H1 (cell line): Measurements from ENCODE around the gene RNF145. TPM values are rescaled to one million over a fixed set of nuclear protein-coding genes. Genes with fewer than 3 reads are reported as not detected.

Source experiments
- CTCF ChIA-PET: fragments of 300-600 bp; sonication (Branson Sonifier 250); formaldehyde crosslinking; loops from one replicate; lab custom pipeline; 2021; ENCODE audit not compliant: partially characterized antibody; lab: Charles Lee
- POLR2A ChIA-PET: fragments of 300-600 bp; sonication (Branson Sonifier 250); formaldehyde crosslinking; loops from one replicate; lab custom pipeline; 2021; ENCODE audit warnings: inconsistent platforms; ENCODE audit not compliant: partially characterized antibody; lab: Charles Lee
- DNase-seq, 2 experiments: peaks; one replicate each; pipeline versions ENCODE4 v3.0.0 to v3.0.0-alpha.2; 2010 to 2022; ENCODE audit warnings: low spot score in 2 of 2, low read depth in 1 of 2, mixed read lengths in 1 of 2
- FAIRE-seq: peaks from 2 replicates; lab custom pipeline; 2011; peaks lifted over from hg19 to GRCh38; lab: Jason Lieb, UNC
- H2AFZ ChIP-seq: 2 replicates; pipeline ENCODE4 v1.8.1; 2012; ENCODE audit warnings: low read length, inconsistent platforms
- H2AK5ac ChIP-seq: 2 replicates; pipeline ENCODE4 v1.6.1; 2013; ENCODE audit warnings: low read depth, low read length
- H2BK120ac ChIP-seq: replicated peaks from 2 replicates; pipeline ENCODE3; 2013; ENCODE audit warnings: low read depth, low read length, inconsistent platforms
- H2BK12ac ChIP-seq: 2 replicates; pipeline ENCODE4 v1.6.1; 2013; ENCODE audit warnings: low read depth, low read length
- H2BK15ac ChIP-seq: 2 replicates; pipeline ENCODE4 v1.6.1; 2013; ENCODE audit warnings: low read length
- H2BK20ac ChIP-seq: 2 replicates; pipeline ENCODE4 v1.6.1; 2013; ENCODE audit warnings: low read length
- H2BK5ac ChIP-seq: 2 replicates; pipeline ENCODE4 v1.6.1; 2013; ENCODE audit warnings: low read depth, low read length
- H3K14ac ChIP-seq: 2 replicates; pipeline ENCODE4 v1.6.1; 2013; ENCODE audit warnings: inconsistent platforms; ENCODE audit not compliant: insufficient read length
- H3K18ac ChIP-seq: 2 replicates; pipeline ENCODE4 v1.6.1; 2013; ENCODE audit warnings: low read length; ENCODE audit errors: extremely low read depth
- H3K23ac ChIP-seq: 2 replicates; pipeline ENCODE4 v1.6.1; 2013; ENCODE audit warnings: inconsistent platforms; ENCODE audit not compliant: insufficient read length
- H3K23me2 ChIP-seq: 2 replicates; pipeline ENCODE4 v1.6.1; 2013; ENCODE audit warnings: low read depth, low read length
- H3K27ac ChIP-seq: 2 replicates; pipeline ENCODE4 v1.6.1; 2011; ENCODE audit warnings: low read depth, low read length, inconsistent platforms
- H3K27me3 ChIP-seq, 4 experiments: replicated peaks in 1 of 4; 1 replicate in 1 of 4; 2 replicates in 3 of 4; pipeline versions ENCODE4 v1.6.1 to v1.8.1; 2011 to 2013; ENCODE audit warnings: low read length in 3 of 4, mild to moderate bottlenecking in 3 of 4, inconsistent platforms in 2 of 4, mixed read lengths in 2 of 4, moderate library complexity in 1 of 4; ENCODE audit not compliant: control insufficient read depth in 3 of 4, insufficient read depth in 3 of 4; ENCODE audit errors: extremely low read depth in 1 of 4
- H3K36me3 ChIP-seq, 4 experiments: 2 replicates each; pipeline versions ENCODE4 v1.6.1 to v1.8.1; 2011 to 2013; ENCODE audit warnings: mild to moderate bottlenecking in 4 of 4, low read length in 3 of 4, moderate library complexity in 2 of 4, control low read depth in 1 of 4, inconsistent platforms in 1 of 4; ENCODE audit not compliant: insufficient read depth in 4 of 4, control insufficient read depth in 2 of 4
- H3K4ac ChIP-seq: replicated peaks from 2 replicates; pipeline ENCODE3; 2013; ENCODE audit warnings: low read length, low read depth, mixed read lengths, inconsistent platforms; ENCODE audit not compliant: insufficient read length
- H3K4me1 ChIP-seq, 4 experiments: replicated peaks in 1 of 4; 1 replicate in 1 of 4; 2 replicates in 3 of 4; pipeline versions ENCODE4 v1.6.1 to v1.8.1; 2011 to 2013; ENCODE audit warnings: low read length in 3 of 4, inconsistent platforms in 2 of 4, mixed read lengths in 1 of 4; ENCODE audit not compliant: insufficient read depth in 4 of 4, control insufficient read depth in 3 of 4
- H3K4me2 ChIP-seq, 2 experiments: 2 replicates each; pipeline versions ENCODE4 v1.6.1 to v1.8.1; 2011 to 2013; ENCODE audit warnings: low read depth in 2 of 2, low read length in 2 of 2, control low read depth in 1 of 2, inconsistent platforms in 1 of 2, mild to moderate bottlenecking in 1 of 2; ENCODE audit not compliant: insufficient read depth in 1 of 2
- H3K4me3 ChIP-seq, 4 experiments: fragments of 200-600, 300-600 bp in 1 of 4; sonication (generic), shearing (Covaris generic), sonication (Bioruptor Twin) in 1 of 4; 2 replicates each; pipeline versions ENCODE4 v1.5.1 to v1.8.1; 2011 to 2016; ENCODE audit warnings: low read length in 4 of 4, low read depth in 3 of 4, control low read depth in 2 of 4, inconsistent platforms in 2 of 4, mild to moderate bottlenecking in 2 of 4, mixed read lengths in 1 of 4, moderate library complexity in 1 of 4; ENCODE audit not compliant: insufficient read depth in 2 of 4; ENCODE audit errors: extremely low read depth in 1 of 4
- H3K56ac ChIP-seq: replicated peaks from 2 replicates; pipeline ENCODE3; 2013; ENCODE audit warnings: low read depth, mild to moderate bottlenecking, mixed read lengths, low read length, inconsistent platforms; ENCODE audit not compliant: insufficient read length
- H3K79me1 ChIP-seq: 2 replicates; pipeline ENCODE4 v1.6.1; 2013; ENCODE audit warnings: low read depth, low read length, control low read depth
- H3K79me2 ChIP-seq, 2 experiments: 2 replicates each; pipeline versions ENCODE4 v1.6.1 to v1.8.1; 2012 to 2013; ENCODE audit warnings: low read length in 2 of 2, mild to moderate bottlenecking in 2 of 2, inconsistent platforms in 1 of 2; ENCODE audit not compliant: insufficient read depth in 2 of 2, control insufficient read depth in 1 of 2
- H3K9ac ChIP-seq, 4 experiments: replicated peaks in 1 of 4; 1 replicate in 1 of 4; 2 replicates in 3 of 4; pipeline versions ENCODE4 v1.6.1 to v1.8.1; 2011 to 2013; ENCODE audit warnings: low read depth in 3 of 4, low read length in 3 of 4, control low read depth in 2 of 4, mild to moderate bottlenecking in 2 of 4, moderate library complexity in 2 of 4, inconsistent platforms in 1 of 4; ENCODE audit errors: extremely low read depth in 1 of 4
- H3K9me3 ChIP-seq, 2 experiments: 2 replicates each; pipeline versions ENCODE4 v1.6.1 to v1.8.1; 2012 to 2013; ENCODE audit warnings: mild to moderate bottlenecking in 2 of 2, moderate library complexity in 2 of 2, control low read depth in 1 of 2, inconsistent platforms in 1 of 2, low read depth in 1 of 2, low read length in 1 of 2, mixed read lengths in 1 of 2; ENCODE audit not compliant: insufficient read depth in 2 of 2
- H4K20me1 ChIP-seq, 2 experiments: replicated peaks in 1 of 2; 2 replicates each; pipeline versions ENCODE3 to v1.8.1; 2011 to 2013; ENCODE audit warnings: inconsistent platforms in 2 of 2, low read length in 2 of 2, mild to moderate bottlenecking in 1 of 2; ENCODE audit not compliant: insufficient read depth in 2 of 2, control insufficient read depth in 1 of 2
- H4K5ac ChIP-seq: 2 replicates; pipeline ENCODE4 v1.6.1; 2013; ENCODE audit warnings: low read length, low read depth, mixed read lengths, inconsistent platforms; ENCODE audit not compliant: insufficient read length
- H4K8ac ChIP-seq: 2 replicates; pipeline ENCODE4 v1.8.0; 2013; ENCODE audit warnings: mild to moderate bottlenecking, moderate library complexity, low read length, inconsistent platforms; ENCODE audit not compliant: insufficient read depth; ENCODE audit errors: extremely low read depth
- H4K91ac ChIP-seq: replicated peaks from 2 replicates; pipeline ENCODE3; 2013; ENCODE audit warnings: low read length, mixed read lengths, inconsistent platforms; ENCODE audit not compliant: insufficient read length
- CBX8 ChIP-seq: fragments of 300-800, 300-1000 bp; sonication (generic); IDR thresholded peaks from 2 replicates; pipeline ENCODE4 v1.7.1; 2016; ENCODE audit warnings: low read depth, low read length, borderline replicate concordance
- FOSL1 ChIP-seq: IDR thresholded peaks from 2 replicates; pipeline ENCODE4 v1.6.1; 2011; ENCODE audit warnings: mild to moderate bottlenecking, low read depth, low read length, moderate library complexity; ENCODE audit not compliant: insufficient read depth
- RBBP5 ChIP-seq: IDR thresholded peaks from 2 replicates; pipeline ENCODE4 v1.7.1; 2012; ENCODE audit warnings: low read depth, mild to moderate bottlenecking, inconsistent platforms, low read length, moderate library complexity, borderline replicate concordance
- SIN3A ChIP-seq, 2 experiments: IDR thresholded peaks in 1 of 2; conservative IDR thresholded peaks in 1 of 2; 2 replicates each; pipeline ENCODE4 v1.6.1; 2011 to 2012; ENCODE audit warnings: low read length in 2 of 2, improper control_type of control experiment in 1 of 2, low read depth in 1 of 2, mild to moderate bottlenecking in 1 of 2
- SP2 ChIP-seq: IDR thresholded peaks from 2 replicates; pipeline ENCODE4 v1.6.1; 2012; ENCODE audit warnings: mild to moderate bottlenecking, low read length, inconsistent platforms
- TAF7 ChIP-seq: optimal IDR thresholded peaks from 2 replicates; pipeline ENCODE3; 2011; ENCODE audit warnings: low read depth, mild to moderate bottlenecking, inconsistent platforms, low read length, moderate library complexity, borderline replicate concordance
- WGBS, 2 experiments: shearing (Covaris generic) in 1 of 2; methylation state at CpG; one replicate each; pipeline versions ENCODE4 v1.1.6 to v1.1.7; 2013 to 2015; ENCODE audit warnings: low lambda C conversion rate in 2 of 2, mixed read lengths in 2 of 2, inconsistent platforms in 1 of 2, low coverage in 1 of 2, missing lambda C conversion rate in 1 of 2; ENCODE audit not compliant: insufficient replicate concordance in 2 of 2, insufficient coverage in 1 of 2, insufficient read length in 1 of 2; ENCODE audit errors: extremely low coverage in 1 of 2, missing lambda C conversion rate in 1 of 2; 5-methylcytosine and 5-hydroxymethylcytosine counted together
- polyA plus RNA-seq, 7 experiments: library from polyadenylated mRNA; depleted of rRNA in 3 of 7; stranded (reverse) in 5 of 7; unstranded in 2 of 7; fragments of >200 nt in 5 of 7; fragments of 200-250 nt in 2 of 7; gene quantifications; 1 replicate in 5 of 7; 2 replicates in 1 of 7; 4 replicates in 1 of 7; pipeline versions ENCODE4 v1.2.1 to v1.2.3, GENCODE V29; 2011 to 2013; ENCODE audit warnings: missing spikeins in 2 of 7, mixed read lengths in 2 of 7
- total RNA-seq: library from RNA; stranded (reverse); fragmentation: NEBNext Ultra II Directional; extraction: Animal tissue kit (Norgen Biotek cat#: 25700); gene quantifications from 2 replicates; pipeline ENCODE4 v1.2.1, GENCODE V29; 2021

RNF145 gene
- total and polyA plus RNA-seq, 2 of the 8 experiments (the other 6 are each of a cell fraction or from before 2014, with no cell fraction given): 34.2 to 72.5 TPM

- H3K79me1 ChIP-seq: no peaks in the 10 kb centered on the region
- H2BK5ac ChIP-seq: no peak overlapping the region
- H2BK12ac ChIP-seq: no peak overlapping the region
- no peak overlapping the region for H2AFZ ChIP-seq
- no peak overlapping the region for H4K5ac ChIP-seq
- H3K4me1 ChIP-seq: no peaks in the 10 kb centered on the region
- H3K79me2 ChIP-seq: peaks cover 0 to 26% of the 10 kb centered on the region in 2 experiments; a peak in 2 of 4 replicates
- H3K23me2 ChIP-seq: no peaks in the 10 kb centered on the region; the same call in 1 of the 2 replicates
- POLR2A ChIA-PET: no interaction called here
- H2BK120ac ChIP-seq: no peak overlapping the region
- WGBS, 2 experiments: 97% methylated on average over 2 of the region's 2 CpGs; no CpG with 5 or more reads in 1 of the 2 experiments
- no peak overlapping the region for H3K9ac ChIP-seq
- H4K91ac ChIP-seq: no peak overlapping the region
- no peak overlapping the region for H2AK5ac ChIP-seq
- peaks cover 0 to 8% of the 10 kb centered on the region in 2 experiments for H4K20me1 ChIP-seq
- H3K27ac ChIP-seq: no peak overlapping the region
- FAIRE-seq: no peak
- TF ChIP-seq RBBP5 (no peak), FOSL1 (no peak), SP2 (no peak), SIN3A (conservative IDR thresholded peaks at IDR 0.05 in 1 of 2, IDR thresholded peaks at IDR 0.05 in 1 of 2; ENCODE audit: low read depth in 1 of 2, low read length in 2 of 2) (no peak), CBX8 (no peak), TAF7 (no peak)
- TF ChIP-seq, all 59 proteins: peak for 0
- H3K14ac ChIP-seq: no peak overlapping the region
- H3K4ac ChIP-seq: no peak overlapping the region
- peaks cover 0 to 14% (median 2%) of the 10 kb centered on the region in 4 experiments; a peak in 2 of 8 replicates for H3K36me3 ChIP-seq
- CTCF ChIA-PET: no interaction called here
- no peak overlapping the region for H4K8ac ChIP-seq
- DNase-seq: no peak
- no peak overlapping the region for H3K23ac ChIP-seq
- H3K56ac ChIP-seq: no peak overlapping the region
- no peak overlapping the region for H2BK15ac ChIP-seq
- H3K9me3 ChIP-seq: no peaks in the 10 kb centered on the region
- no peak overlapping the region for H3K18ac ChIP-seq
- no peak overlapping the region for H3K4me3 ChIP-seq
- H3K4me2 ChIP-seq: no peak overlapping the region
- no peak overlapping the region for H2BK20ac ChIP-seq
- no peaks in the 10 kb centered on the region for H3K27me3 ChIP-seq
Observed at GRCh38 chr5:159195775-159196174, 13.6 kb downstream of the RNF145 start.
